ENCODE results near the gene AGBL2. TPM values are rescaled to one million over a fixed set of nuclear protein-coding genes. Genes with fewer than 3 reads are reported as not detected.

AGBL2 gene
- total and polyA plus RNA-seq, 2 of the 8 experiments (the other 6 are each of a cell fraction or from before 2014, with no cell fraction given): 2.1 to 6.5 TPM

GRCh38 chr11:47726118-47726442, 10.9 kb upstream of the AGBL2 start (continued):
- TF ChIP-seq CTCF (IDR thresholded peaks at IDR 0.05; ENCODE audit: control extremely low read depth in 1 of 3, insufficient read depth in 1 of 3, low read depth in 1 of 3, low read length in 3 of 3): no peak

Measured in H1 (cell line).